Neural cell (in vitro differentiated cells): ENCODE measurements around the gene NELL1. TPM values are rescaled to one million over a fixed set of nuclear protein-coding genes. Genes with fewer than 3 reads are reported as not detected.

Experiments used
- H2AFZ ChIP-seq: fragments of 200-600, 300-800 bp; sonication (generic), shearing (Covaris generic); 2 replicates; pipeline ENCODE4 v1.6.0; 2014; ENCODE audit warnings: low read depth, mild to moderate bottlenecking, antibody characterized with exemption, low read length, moderate library complexity
- H3F3A ChIP-seq: fragments of 200-600 bp; shearing (Covaris generic); 2 replicates; pipeline ENCODE4 v1.6.1; 2016; ENCODE audit warnings: mild to moderate bottlenecking, moderate library complexity, mixed read lengths, antibody characterized with exemption, low read length; ENCODE audit not compliant: insufficient read depth, poor library complexity, severe bottlenecking
- H3K27ac ChIP-seq: fragments of 200-600, 300-800 bp; sonication (generic), shearing (Covaris generic); 2 replicates; pipeline ENCODE4 v1.5.1; 2014; ENCODE audit warnings: mild to moderate bottlenecking, low read length, moderate library complexity
- H3K27me3 ChIP-seq: fragments of 300-800, 200-600 bp; sonication (generic), shearing (Covaris generic); 2 replicates; pipeline ENCODE4 v1.6.0; 2014; ENCODE audit warnings: mild to moderate bottlenecking, low read depth, low read length, moderate library complexity; ENCODE audit not compliant: insufficient read depth
- H3K36me3 ChIP-seq: fragments of 300-800, 200-600 bp; sonication (generic), shearing (Covaris generic); 2 replicates; pipeline ENCODE4 v1.5.1; 2014; ENCODE audit warnings: mild to moderate bottlenecking, antibody characterized with exemption, low read length, moderate library complexity; ENCODE audit not compliant: insufficient read depth
- H3K4me2 ChIP-seq: fragments of 300-800, 200-600 bp; sonication (generic), shearing (Covaris generic); 2 replicates; pipeline ENCODE4 v1.6.0; 2014; ENCODE audit warnings: mild to moderate bottlenecking, low read length
- H3K4me3 ChIP-seq: fragments of 300-800, 200-600 bp; sonication (generic), shearing (Covaris generic); 2 replicates; pipeline ENCODE4 v1.5.1; 2014; ENCODE audit warnings: mild to moderate bottlenecking, low read length, moderate library complexity
- H3K79me2 ChIP-seq: fragments of 200-600 bp; shearing (Covaris generic); replicated peaks from 2 replicates; pipeline ENCODE4 v1.6.0; 2014; ENCODE audit warnings: mild to moderate bottlenecking, low read length, moderate library complexity; ENCODE audit not compliant: insufficient read depth
- H3K9ac ChIP-seq: fragments of 300-800, 200-600 bp; sonication (generic), shearing (Covaris generic); 2 replicates; pipeline ENCODE4 v1.6.1; 2016; ENCODE audit warnings: mild to moderate bottlenecking, low read length, mixed read lengths
- H3K9me2 ChIP-seq: fragments of 200-600 bp; shearing (Covaris generic); 2 replicates; pipeline ENCODE4 v1.6.1; 2016; ENCODE audit warnings: mild to moderate bottlenecking, low read length, mixed read lengths; ENCODE audit not compliant: insufficient read depth
- H3K9me3 ChIP-seq: fragments of 200-600, 300-800 bp; sonication (generic), shearing (Covaris generic); 2 replicates; pipeline ENCODE4 v1.6.1; 2016; ENCODE audit warnings: mild to moderate bottlenecking, mixed run types, low read length, moderate library complexity, mixed read lengths
- H4K20me1 ChIP-seq: fragments of 200-600 bp; shearing (Covaris generic); 2 replicates; pipeline ENCODE4 v1.6.1; 2016; ENCODE audit warnings: mild to moderate bottlenecking, mixed run types; ENCODE audit not compliant: insufficient read depth
- CTCF ChIP-seq: fragments of 450-650 bp; IDR thresholded peaks from 2 replicates; pipeline ENCODE4 v1.5.1; 2014; ENCODE audit warnings: antibody characterized with exemption, mild to moderate bottlenecking, moderate library complexity; ENCODE audit not compliant: poor library complexity, severe bottlenecking
- EP300 ChIP-seq: fragments of 450-650 bp; conservative IDR thresholded peaks from 2 replicates; pipeline ENCODE4 v1.6.1; 2014; ENCODE audit warnings: antibody characterized with exemption, mild to moderate bottlenecking, moderate library complexity; ENCODE audit not compliant: poor library complexity, severe bottlenecking
- EZH2 ChIP-seq: fragments of 200-600, 300-800 bp; shearing (Covaris generic), sonication (generic); IDR thresholded peaks from 2 replicates; pipeline ENCODE4 v1.6.1; 2014; ENCODE audit warnings: antibody characterized with exemption, low read length, borderline replicate concordance, mild to moderate bottlenecking; ENCODE audit not compliant: insufficient read depth, poor library complexity, severe bottlenecking
- MXI1 ChIP-seq: fragments of 450-650 bp; conservative IDR thresholded peaks from 2 replicates; pipeline ENCODE4 v1.6.1; 2014; ENCODE audit warnings: antibody characterized with exemption, mild to moderate bottlenecking; ENCODE audit not compliant: poor library complexity, severe bottlenecking
- POLR2AphosphoS5 ChIP-seq: IDR thresholded peaks from 2 replicates; pipeline ENCODE4 v1.6.1; 2012
- RAD21 ChIP-seq: fragments of 450-650 bp; conservative IDR thresholded peaks from 2 replicates; pipeline ENCODE4 v1.6.1; 2014; ENCODE audit warnings: antibody characterized with exemption, mild to moderate bottlenecking, moderate library complexity
- REST ChIP-seq: IDR thresholded peaks from 2 replicates; pipeline ENCODE4 v1.6.1; 2012; ENCODE audit warnings: borderline replicate concordance
- SMC3 ChIP-seq: fragments of 450-650 bp; conservative IDR thresholded peaks from 2 replicates; pipeline ENCODE4 v1.6.1; 2014; ENCODE audit warnings: antibody characterized with exemption, mild to moderate bottlenecking, moderate library complexity; ENCODE audit not compliant: poor library complexity
- TAF1 ChIP-seq: IDR thresholded peaks from 2 replicates; pipeline ENCODE4 v1.6.1; 2012; ENCODE audit warnings: low read depth
- polyA plus RNA-seq: library from polyadenylated mRNA; depleted of rRNA; stranded (reverse); fragments of >200 nt; gene quantifications from 2 replicates; pipeline ENCODE4 v1.2.3, GENCODE V29; 2014

The NELL1 gene
- polyA plus RNA-seq, 1 donor from 2014 or later: 70.4 TPM

- no peaks in the 10 kb centered on the region for H3F3A ChIP-seq
- H3K4me3 ChIP-seq: no peak overlapping the region
- no peak overlapping the region for H2AFZ ChIP-seq
- H3K79me2 ChIP-seq: no peaks in the 10 kb centered on the region
- no peak overlapping the region for H3K27ac ChIP-seq
- no peaks in the 10 kb centered on the region for H4K20me1 ChIP-seq
- no peak for TF ChIP-seq EP300
- TF ChIP-seq RAD21: no peak
- TF ChIP-seq REST: no peak
- no peak for TF ChIP-seq EZH2
- no peak for TF ChIP-seq POLR2AphosphoS5
- no peak for TF ChIP-seq CTCF
- TF ChIP-seq TAF1: no peak
- TF ChIP-seq SMC3: no peak
- TF ChIP-seq MXI1: no peak
- no peak overlapping the region for H3K9ac ChIP-seq
- H3K36me3 ChIP-seq: no peaks in the 10 kb centered on the region
- H3K4me2 ChIP-seq: no peak overlapping the region
- H3K9me3 ChIP-seq: no peaks in the 10 kb centered on the region
- no peaks in the 10 kb centered on the region for H3K9me2 ChIP-seq
- no peaks in the 10 kb centered on the region for H3K27me3 ChIP-seq
These were observed 101.1 kb downstream of the NELL1 start for GRCh38 chr11:20770414-20770946.

DNA sequence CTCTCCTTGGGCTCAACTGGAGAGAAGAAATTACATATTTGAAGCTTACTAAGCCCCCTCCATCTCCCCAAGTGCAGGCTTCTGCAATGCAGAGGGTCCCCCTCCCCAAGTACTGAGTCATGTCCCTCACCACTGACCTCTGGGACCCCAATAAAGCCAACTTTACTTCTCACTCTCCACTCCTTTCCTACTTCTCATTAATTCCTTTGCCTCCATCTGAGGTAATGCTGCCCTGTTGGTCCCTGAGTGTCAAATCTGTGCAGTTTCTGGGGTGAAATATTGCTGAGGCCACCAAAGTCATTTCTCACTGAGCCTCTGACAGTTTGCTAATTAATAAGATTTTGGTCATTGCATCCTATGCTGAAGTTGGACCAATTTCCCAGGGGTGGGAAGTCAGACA lies 101.6 kb downstream of the NELL1 start:
- Histone ChIP-seq H3K9me3 (no peaks in the 10 kb centered on the region), H3K36me3 (no peaks in the 10 kb centered on the region), H3K27ac (no peak overlapping the region), H3K9me2 (no peaks in the 10 kb centered on the region), H4K20me1 (no peaks in the 10 kb centered on the region), H3K4me2 (no peak overlapping the region), H3K9ac (no peak overlapping the region), H3K79me2 (no peaks in the 10 kb centered on the region), H3K4me3 (no peak overlapping the region), H2AFZ (no peak overlapping the region), H3K27me3 (no peaks in the 10 kb centered on the region), H3F3A (no peaks in the 10 kb centered on the region)
- TF ChIP-seq TAF1 (no peak), CTCF (no peak), MXI1 (no peak), SMC3 (no peak), EP300 (no peak), EZH2 (no peak), REST (no peak), POLR2AphosphoS5 (no peak), RAD21 (no peak)
